Neural cell (in vitro differentiated cells): Measurements from ENCODE around the gene NT5C.

Source experiments
- CTCF ChIP-seq: fragments of 450-650 bp; IDR thresholded peaks from 2 replicates; pipeline ENCODE4 v1.5.1; 2014; ENCODE audit warnings: antibody characterized with exemption, mild to moderate bottlenecking, moderate library complexity; ENCODE audit not compliant: poor library complexity, severe bottlenecking
- EP300 ChIP-seq: fragments of 450-650 bp; conservative IDR thresholded peaks from 2 replicates; pipeline ENCODE4 v1.6.1; 2014; ENCODE audit warnings: antibody characterized with exemption, mild to moderate bottlenecking, moderate library complexity; ENCODE audit not compliant: poor library complexity, severe bottlenecking
- EZH2 ChIP-seq: fragments of 200-600, 300-800 bp; shearing (Covaris generic), sonication (generic); IDR thresholded peaks from 2 replicates; pipeline ENCODE4 v1.6.1; 2014; ENCODE audit warnings: antibody characterized with exemption, low read length, borderline replicate concordance, mild to moderate bottlenecking; ENCODE audit not compliant: insufficient read depth, poor library complexity, severe bottlenecking
- MXI1 ChIP-seq: fragments of 450-650 bp; conservative IDR thresholded peaks from 2 replicates; pipeline ENCODE4 v1.6.1; 2014; ENCODE audit warnings: antibody characterized with exemption, mild to moderate bottlenecking; ENCODE audit not compliant: poor library complexity, severe bottlenecking
- POLR2AphosphoS5 ChIP-seq: IDR thresholded peaks from 2 replicates; pipeline ENCODE4 v1.6.1; 2012
- TF ChIP-seq, protein P1 (sequence below): IDR thresholded peaks from 2 replicates; pipeline ENCODE4 v1.6.1; 2012; ENCODE audit warnings: borderline replicate concordance

DNA sequence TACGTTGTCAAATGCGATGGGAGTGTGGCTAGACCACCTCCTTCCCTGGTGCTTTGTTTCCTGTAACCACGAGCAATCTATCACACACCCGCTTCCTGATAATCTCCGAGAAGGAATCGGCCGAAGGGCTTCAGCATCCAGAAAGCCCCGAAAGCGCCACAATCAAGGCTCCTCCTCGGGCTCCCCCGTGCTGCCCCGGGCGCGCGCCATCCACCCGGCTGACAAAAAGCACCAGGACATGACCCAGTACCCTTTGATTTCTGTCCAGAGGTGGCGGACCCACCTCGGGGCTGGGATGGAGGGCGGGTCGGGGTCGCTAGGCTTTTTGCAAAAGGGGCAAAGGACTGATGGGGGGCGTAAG is 22.5 kb downstream of the NT5C start:
- TF ChIP-seq, protein P1, sequence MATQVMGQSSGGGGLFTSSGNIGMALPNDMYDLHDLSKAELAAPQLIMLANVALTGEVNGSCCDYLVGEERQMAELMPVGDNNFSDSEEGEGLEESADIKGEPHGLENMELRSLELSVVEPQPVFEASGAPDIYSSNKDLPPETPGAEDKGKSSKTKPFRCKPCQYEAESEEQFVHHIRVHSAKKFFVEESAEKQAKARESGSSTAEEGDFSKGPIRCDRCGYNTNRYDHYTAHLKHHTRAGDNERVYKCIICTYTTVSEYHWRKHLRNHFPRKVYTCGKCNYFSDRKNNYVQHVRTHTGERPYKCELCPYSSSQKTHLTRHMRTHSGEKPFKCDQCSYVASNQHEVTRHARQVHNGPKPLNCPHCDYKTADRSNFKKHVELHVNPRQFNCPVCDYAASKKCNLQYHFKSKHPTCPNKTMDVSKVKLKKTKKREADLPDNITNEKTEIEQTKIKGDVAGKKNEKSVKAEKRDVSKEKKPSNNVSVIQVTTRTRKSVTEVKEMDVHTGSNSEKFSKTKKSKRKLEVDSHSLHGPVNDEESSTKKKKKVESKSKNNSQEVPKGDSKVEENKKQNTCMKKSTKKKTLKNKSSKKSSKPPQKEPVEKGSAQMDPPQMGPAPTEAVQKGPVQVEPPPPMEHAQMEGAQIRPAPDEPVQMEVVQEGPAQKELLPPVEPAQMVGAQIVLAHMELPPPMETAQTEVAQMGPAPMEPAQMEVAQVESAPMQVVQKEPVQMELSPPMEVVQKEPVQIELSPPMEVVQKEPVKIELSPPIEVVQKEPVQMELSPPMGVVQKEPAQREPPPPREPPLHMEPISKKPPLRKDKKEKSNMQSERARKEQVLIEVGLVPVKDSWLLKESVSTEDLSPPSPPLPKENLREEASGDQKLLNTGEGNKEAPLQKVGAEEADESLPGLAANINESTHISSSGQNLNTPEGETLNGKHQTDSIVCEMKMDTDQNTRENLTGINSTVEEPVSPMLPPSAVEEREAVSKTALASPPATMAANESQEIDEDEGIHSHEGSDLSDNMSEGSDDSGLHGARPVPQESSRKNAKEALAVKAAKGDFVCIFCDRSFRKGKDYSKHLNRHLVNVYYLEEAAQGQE = no peak
- TF ChIP-seq EZH2 (no peak), CTCF (no peak), POLR2AphosphoS5 (no peak), EP300 (no peak), MXI1 (no peak)
